Measurements from ENCODE around the gene WASHC2A.
"Not testable (repeated sequence)": the region's sequence is repeated elsewhere in the genome, so short reads cannot be mapped to it uniquely, and the experiment has no call there.

Gene WASHC2A

GRCh38 chr10:50033481-50033880 is 34.3 kb upstream of the WASHC2A start:
- H3K27ac ChIP-seq, result no peak overlapping the region
- TF ChIP-seq CTCF (IDR thresholded peaks at IDR 0.05; ENCODE audit: low read depth, low read length, missing control alignments), result no peak
- DNase-seq, result peak; percentile 79
- no peaks in the 10 kb centered on the region for H3K27me3 ChIP-seq (replicated peaks)
- H3K4me3 ChIP-seq (ENCODE audit: low read depth, low read length), result no peak overlapping the region
- H3K36me3 ChIP-seq (replicated peaks), result no peaks in the 10 kb centered on the region
- in situ Hi-C loops (cut with HindIII; ENCODE audit: low pct_ligation_motif_present, low sequenced_read_pairs), result no loop called here

DNA sequence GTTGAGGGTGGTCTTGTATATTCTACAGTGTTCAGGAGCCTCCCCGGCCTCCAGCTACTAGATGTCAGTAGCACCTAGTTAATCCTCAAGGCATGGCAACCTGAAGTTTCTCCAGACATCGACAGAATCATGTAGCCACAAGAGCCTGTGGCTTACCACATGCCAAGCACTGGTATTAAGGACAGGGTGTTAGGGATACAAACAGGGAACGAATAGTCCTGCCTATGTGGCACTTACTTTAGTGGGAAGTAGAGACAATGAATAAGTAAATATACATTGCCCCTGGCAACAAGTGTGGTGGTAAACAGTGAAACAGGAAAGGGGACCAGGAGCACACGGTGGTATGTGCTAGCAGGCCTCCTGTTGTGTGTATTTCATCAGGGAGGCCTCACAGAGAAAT is 32.4 kb upstream of the WASHC2A start:
- DNase-seq; in situ Hi-C loops (cut with HindIII; ENCODE audit: low pct_ligation_motif_present, low sequenced_read_pairs): not testable (repeated sequence)

DNA sequence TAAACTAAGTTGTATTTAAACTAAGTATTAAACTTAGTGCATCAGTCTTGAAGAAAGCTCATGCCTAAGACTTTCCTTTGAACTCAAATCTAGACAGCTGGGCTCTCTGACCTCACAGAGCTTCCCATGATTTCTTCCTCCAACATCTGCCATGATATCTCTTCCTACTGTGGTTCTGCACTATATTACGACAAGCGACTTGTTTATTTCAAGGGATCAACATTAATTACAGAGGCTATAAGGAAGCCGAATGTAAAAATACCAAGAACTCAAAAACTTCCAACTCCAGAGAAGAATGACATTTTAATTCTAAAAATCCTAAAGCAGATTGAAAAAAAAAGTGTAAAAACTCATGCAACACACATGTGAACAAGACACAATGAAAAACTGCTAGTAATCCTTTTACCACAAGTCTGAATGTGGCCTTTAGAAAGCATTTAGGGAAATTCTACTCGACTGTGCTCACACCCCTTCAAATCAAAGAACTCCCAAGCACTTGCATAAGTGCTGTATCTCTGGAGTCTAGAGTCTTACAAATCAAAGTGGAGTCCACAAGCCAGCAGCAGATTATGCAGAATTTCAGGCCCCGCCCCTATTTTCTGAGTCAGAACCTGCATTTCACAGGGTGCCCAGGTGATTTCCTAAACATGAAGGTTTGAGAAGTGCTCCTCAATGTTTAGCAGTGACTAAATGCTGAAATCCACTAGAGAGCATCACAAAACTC is 22.7 kb upstream of the WASHC2A start:
- Histone ChIP-seq H3K27ac (no peak overlapping the region), H3K36me3 (replicated peaks) (no peaks in the 10 kb centered on the region), H3K4me3 (ENCODE audit: low read depth, low read length) (no peak overlapping the region), H3K27me3 (replicated peaks) (no peaks in the 10 kb centered on the region)
- TF ChIP-seq CTCF (IDR thresholded peaks at IDR 0.05; ENCODE audit: low read depth, low read length, missing control alignments), result no peak
- in situ Hi-C loops (cut with HindIII; ENCODE audit: low pct_ligation_motif_present, low sequenced_read_pairs), result no loop called here
- DNase-seq, result no peak

More for the DNA sequence above, 32.4 kb upstream of the WASHC2A start:
- H3K4me3 ChIP-seq (ENCODE audit: low read depth, low read length); H3K27ac ChIP-seq; H3K36me3 ChIP-seq (replicated peaks); H3K27me3 ChIP-seq (replicated peaks): not testable (repeated sequence)

DNA sequence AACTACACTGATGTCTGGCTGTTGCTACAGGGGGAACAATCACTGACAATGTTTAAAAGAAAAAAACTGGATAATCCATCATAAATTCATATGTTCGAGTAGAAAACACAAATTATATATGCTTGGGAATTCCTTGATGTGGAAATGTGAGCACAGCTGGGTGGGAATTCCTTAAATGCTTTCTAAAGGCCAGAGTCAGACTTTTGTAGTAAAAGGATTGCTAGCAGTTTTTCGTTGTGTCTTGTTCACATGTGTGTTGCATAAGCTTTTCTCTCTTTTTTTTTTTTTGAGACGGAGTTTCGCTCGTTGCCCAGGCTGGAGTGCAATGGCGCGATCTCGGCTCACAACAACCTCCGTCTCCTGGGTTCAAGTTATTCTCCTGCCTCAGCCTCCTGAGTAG is 21.3 kb upstream of the WASHC2A start:
- in situ Hi-C loops (cut with HindIII; ENCODE audit: low pct_ligation_motif_present, low sequenced_read_pairs); H3K27me3 ChIP-seq (replicated peaks); H3K4me3 ChIP-seq (ENCODE audit: low read depth, low read length); DNase-seq; H3K36me3 ChIP-seq (replicated peaks); H3K27ac ChIP-seq: not testable (repeated sequence)

DNA sequence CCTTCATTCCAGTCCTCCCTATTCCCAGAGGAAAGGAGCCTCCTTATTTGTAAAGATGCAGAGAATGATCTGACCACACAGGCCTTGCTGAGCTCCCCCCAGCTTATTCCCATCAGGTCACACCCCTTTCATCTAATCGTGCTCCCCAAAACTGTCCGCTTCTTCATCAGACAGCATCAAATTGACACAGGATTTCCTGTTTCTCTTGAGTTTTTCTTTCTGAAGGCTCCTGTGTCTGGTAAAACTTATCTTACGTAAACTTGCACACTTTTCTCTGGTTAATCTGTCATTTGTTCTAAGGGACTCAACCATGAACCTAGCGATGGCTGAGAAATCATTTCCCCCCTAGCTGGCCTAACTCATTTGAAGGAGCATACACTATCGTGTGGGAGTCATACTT is 20.2 kb upstream of the WASHC2A start:
- DNase-seq; in situ Hi-C loops (cut with HindIII; ENCODE audit: low pct_ligation_motif_present, low sequenced_read_pairs); H3K27me3 ChIP-seq (replicated peaks); H3K27ac ChIP-seq; H3K36me3 ChIP-seq (replicated peaks); H3K4me3 ChIP-seq (ENCODE audit: low read depth, low read length): not testable (repeated sequence)

- H3K27ac ChIP-seq, result peak overlapping the region; percentile 86
- DNase-seq, result peak; percentile 70
- H3K36me3 ChIP-seq (replicated peaks); in situ Hi-C loops (cut with HindIII; ENCODE audit: low pct_ligation_motif_present, low sequenced_read_pairs); H3K27me3 ChIP-seq (replicated peaks): not testable (repeated sequence)
- H3K4me3 ChIP-seq (ENCODE audit: low read depth, low read length), result peak overlapping the region; percentile 3
Measured at GRCh38 chr10:50051995-50052660, 15.6 kb upstream of the WASHC2A start.

- DNase-seq; H3K4me3 ChIP-seq (ENCODE audit: low read depth, low read length); H3K36me3 ChIP-seq (replicated peaks); in situ Hi-C loops (cut with HindIII; ENCODE audit: low pct_ligation_motif_present, low sequenced_read_pairs); H3K27me3 ChIP-seq (replicated peaks): not testable (repeated sequence)
- H3K27ac ChIP-seq, result peak overlapping the region; percentile 17
Measured at GRCh38 chr10:50052778-50053376, 14.9 kb upstream of the WASHC2A start.

- DNase-seq, result peak; percentile 23
- H3K36me3 ChIP-seq (replicated peaks); in situ Hi-C loops (cut with HindIII; ENCODE audit: low pct_ligation_motif_present, low sequenced_read_pairs); H3K4me3 ChIP-seq (ENCODE audit: low read depth, low read length); H3K27ac ChIP-seq; H3K27me3 ChIP-seq (replicated peaks): not testable (repeated sequence)
Measured at GRCh38 chr10:50055494-50056292, 12.1 kb upstream of the WASHC2A start.

DNA sequence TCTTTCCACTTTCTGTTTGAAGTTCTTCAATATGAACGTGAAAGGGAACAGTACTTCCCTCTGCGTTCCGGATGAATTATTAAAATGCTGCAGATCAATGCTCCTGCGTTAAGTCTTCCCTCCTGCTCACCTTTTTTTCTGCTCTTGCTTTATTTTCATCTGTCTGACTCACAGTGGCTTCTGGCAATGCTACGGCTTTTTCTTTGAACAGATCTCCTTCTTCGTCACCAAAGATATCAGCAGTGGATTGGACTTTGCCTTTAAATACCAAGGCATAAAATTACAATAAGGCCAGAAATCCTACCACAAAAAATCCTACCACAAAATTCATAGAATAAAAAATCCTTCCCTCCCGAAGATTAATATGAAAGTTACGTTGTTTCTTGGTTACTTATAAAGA is 11.1 kb upstream of the WASHC2A start:
- H3K4me3 ChIP-seq (ENCODE audit: low read depth, low read length); H3K36me3 ChIP-seq (replicated peaks); DNase-seq; in situ Hi-C loops (cut with HindIII; ENCODE audit: low pct_ligation_motif_present, low sequenced_read_pairs); H3K27ac ChIP-seq; H3K27me3 ChIP-seq (replicated peaks): not testable (repeated sequence)

DNA sequence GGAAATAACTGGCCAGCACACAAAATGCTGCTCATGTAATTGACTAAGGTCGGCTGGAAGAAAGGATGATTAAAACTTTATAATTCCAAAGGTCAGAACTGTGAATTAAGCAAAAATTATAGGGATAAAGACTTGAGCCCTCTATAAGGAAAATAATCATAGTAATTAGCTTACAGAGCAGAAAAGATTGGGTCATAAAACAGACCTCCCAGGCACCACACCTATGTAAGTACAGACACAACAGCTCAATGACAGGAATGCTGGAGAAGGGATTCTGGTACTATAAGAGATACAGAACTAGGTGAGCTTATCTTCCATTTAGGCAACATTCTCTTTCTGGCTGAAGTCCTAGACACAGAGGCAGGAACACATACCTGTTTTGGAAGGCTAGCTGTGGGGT is 9.0 kb upstream of the WASHC2A start:
- DNase-seq; in situ Hi-C loops (cut with HindIII; ENCODE audit: low pct_ligation_motif_present, low sequenced_read_pairs): not testable (repeated sequence)

GRCh38 chr10:50059946-50060345 is 7.8 kb upstream of the WASHC2A start:
- H3K27ac ChIP-seq; DNase-seq; in situ Hi-C loops (cut with HindIII; ENCODE audit: low pct_ligation_motif_present, low sequenced_read_pairs); H3K27me3 ChIP-seq (replicated peaks); H3K4me3 ChIP-seq (ENCODE audit: low read depth, low read length); H3K36me3 ChIP-seq (replicated peaks): not testable (repeated sequence)

More for the DNA sequence above, 9.0 kb upstream of the WASHC2A start:
- H3K27me3 ChIP-seq (replicated peaks); H3K4me3 ChIP-seq (ENCODE audit: low read depth, low read length); H3K36me3 ChIP-seq (replicated peaks); H3K27ac ChIP-seq: not testable (repeated sequence)

DNA sequence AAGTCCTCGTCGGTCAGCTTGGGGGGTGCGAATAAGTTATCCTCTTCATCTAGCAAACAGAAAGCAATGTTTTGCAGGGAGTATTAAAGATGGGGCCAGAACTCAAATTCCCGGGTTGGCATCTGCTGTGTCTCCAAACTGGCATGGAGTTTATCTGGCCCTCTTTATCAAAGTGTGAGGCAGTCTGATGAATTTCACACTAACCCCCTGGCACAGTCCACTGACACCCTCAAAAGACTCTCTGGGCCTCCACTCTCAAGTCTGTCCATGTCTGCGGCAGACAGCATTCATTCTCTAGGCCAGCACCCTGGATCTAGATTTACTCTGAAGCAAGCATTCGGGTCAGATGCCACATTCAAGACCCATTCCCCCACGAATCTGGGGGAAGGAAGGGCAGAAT is 6.2 kb upstream of the WASHC2A start:
- in situ Hi-C loops (cut with HindIII; ENCODE audit: low pct_ligation_motif_present, low sequenced_read_pairs); H3K27ac ChIP-seq; H3K27me3 ChIP-seq (replicated peaks); DNase-seq; H3K36me3 ChIP-seq (replicated peaks); H3K4me3 ChIP-seq (ENCODE audit: low read depth, low read length): not testable (repeated sequence)
